GM19193 (cell line): ENCODE data around the gene GCNT3.

Experiments used
- POLR2A ChIP-seq: IDR thresholded peaks from 4 replicates; pipeline ENCODE4 v1.6.1; 2011; ENCODE audit not compliant: insufficient read depth, insufficient read length; ENCODE audit errors: extremely low read depth

The GCNT3 gene

GRCh38 chr15:59596640-59597039 lies 14.9 kb upstream of the GCNT3 start:
- TF ChIP-seq POLR2A, result no peak

GRCh38 chr15:59598461-59598860 lies 13.1 kb upstream of the GCNT3 start:
- TF ChIP-seq POLR2A, result no peak

- no peak for TF ChIP-seq POLR2A
These were observed 5.6 kb upstream of the GCNT3 start for GRCh38 chr15:59605994-59606393.

DNA sequence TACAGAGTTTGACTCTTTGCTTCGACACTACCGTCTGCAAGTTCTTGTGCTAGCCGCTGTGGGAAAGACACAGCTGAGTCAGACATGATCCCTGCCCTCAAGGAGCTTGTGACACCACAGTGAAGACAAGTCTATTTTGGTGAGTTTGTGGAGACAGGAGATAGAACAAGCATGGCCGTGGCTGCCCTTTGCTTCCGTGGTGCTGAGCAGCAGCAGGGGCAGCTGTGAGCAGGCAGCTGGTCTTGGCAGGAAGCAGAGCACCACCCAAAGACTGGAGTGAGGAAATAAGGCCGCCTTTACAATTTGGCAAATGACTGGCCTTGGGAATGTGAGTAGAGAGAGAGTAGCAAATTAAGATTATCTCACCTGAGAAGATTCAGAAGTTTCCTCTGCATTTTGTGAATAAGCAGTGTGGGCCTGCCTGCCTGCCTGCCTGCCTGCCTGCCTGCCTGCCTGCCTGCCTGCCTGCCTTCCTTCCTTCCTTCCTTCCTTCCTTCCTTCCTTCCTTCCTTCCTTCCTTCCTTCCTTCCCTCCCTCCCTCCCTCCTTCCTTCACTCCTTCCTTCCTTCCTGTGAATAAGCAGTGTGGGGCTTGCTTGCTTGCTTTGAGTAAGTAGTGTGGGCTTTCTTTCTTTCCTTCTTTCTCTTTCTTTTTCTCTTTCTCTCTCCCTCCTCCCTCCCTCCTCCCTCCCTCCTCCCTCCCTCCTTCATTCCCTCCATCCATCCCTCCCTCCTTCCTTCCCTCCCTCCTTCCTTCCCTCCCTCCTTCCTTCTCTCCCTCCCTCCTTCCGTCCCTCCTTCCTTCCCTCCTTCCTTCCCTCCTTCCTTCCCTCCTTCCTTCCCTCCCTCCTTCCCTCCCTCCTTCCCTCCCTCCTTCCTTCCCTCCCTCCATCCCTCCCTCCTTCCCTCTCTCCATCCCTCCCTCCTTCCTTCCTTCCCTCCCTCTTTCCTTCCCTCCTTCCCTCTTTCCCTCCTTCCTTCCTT lies 1.6 kb upstream of the GCNT3 start:
- no peak for TF ChIP-seq POLR2A

- no peak for TF ChIP-seq POLR2A
These were observed 2.6 kb downstream of the GCNT3 start for GRCh38 chr15:59614153-59614552.

DNA sequence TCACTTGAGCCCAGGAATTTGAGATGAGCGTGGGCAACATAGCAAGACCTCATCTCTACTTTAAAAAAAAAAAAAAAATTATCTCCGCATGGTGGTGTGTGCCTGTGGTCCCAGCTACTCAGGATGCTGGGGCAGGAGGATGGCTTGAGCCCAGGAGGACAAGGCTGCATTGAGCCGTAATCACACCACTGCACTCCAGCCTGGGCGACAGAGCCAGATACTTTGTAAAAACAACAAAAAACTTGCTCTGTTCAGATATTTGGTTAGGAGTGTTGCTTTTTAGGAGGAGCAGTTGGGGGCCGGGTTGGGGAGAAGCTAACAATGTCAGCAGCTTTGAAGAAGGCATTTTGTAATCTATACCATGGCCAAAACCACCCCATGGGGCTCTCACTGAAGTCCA lies 4.1 kb downstream of the GCNT3 start:
- TF ChIP-seq POLR2A, result no peak

- TF ChIP-seq POLR2A, result no peak
These were observed 4.8 kb downstream of the GCNT3 start for GRCh38 chr15:59616379-59616778.

DNA sequence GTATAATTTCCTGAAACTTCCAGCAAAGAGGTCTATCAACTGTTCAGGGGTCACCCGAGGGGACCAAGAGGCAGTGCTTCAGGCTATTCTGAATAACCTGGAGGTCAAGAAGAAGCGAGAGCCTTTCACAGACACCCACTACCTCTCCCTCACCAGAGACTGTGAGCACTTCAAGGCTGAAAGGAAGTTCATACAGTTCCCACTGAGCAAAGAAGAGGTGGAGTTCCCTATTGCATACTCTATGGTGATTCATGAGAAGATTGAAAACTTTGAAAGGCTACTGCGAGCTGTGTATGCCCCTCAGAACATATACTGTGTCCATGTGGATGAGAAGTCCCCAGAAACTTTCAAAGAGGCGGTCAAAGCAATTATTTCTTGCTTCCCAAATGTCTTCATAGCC lies 6.8 kb downstream of the GCNT3 start:
- no peak for TF ChIP-seq POLR2A

DNA sequence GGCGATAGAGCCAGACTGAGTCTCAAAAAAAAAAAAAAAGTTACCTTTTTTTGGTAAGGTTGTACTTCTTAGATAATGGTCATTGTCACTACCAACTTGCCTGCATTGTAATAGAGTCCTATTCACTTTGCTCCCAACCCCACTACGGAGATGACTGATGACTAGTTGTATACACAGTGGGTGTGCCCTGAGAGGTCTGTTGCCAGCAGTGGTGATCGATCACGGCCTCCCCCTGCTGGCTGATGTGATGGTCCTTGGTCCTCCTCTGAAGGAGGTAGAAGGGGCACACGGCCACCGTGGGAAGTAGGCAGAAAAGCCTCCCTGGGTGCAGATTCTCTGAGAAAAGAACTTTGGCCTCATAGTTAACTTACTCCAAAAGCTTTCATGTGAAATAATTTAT lies 10.7 kb downstream of the GCNT3 start:
- TF ChIP-seq POLR2A, result no peak

DNA sequence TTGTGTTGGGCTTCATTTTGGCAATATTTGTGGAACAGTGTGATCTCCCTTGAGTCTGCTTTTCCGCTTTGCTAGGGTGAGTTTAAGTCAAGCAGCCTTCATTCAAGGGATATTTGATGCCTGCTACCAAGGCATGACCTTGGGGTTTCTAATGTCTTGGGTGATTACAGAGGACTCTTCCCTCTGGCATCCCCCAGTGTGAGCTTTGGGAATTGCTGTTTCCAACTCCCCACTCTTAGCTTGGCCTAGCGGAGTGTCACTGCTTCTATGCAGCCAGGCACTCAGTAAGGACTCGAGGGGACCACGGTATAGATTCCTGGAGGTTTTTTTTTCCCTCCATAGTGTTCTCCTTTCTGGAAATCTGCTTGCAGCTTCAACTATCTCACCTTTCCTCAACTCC lies 21.1 kb downstream of the GCNT3 start:
- TF ChIP-seq POLR2A, result no peak

DNA sequence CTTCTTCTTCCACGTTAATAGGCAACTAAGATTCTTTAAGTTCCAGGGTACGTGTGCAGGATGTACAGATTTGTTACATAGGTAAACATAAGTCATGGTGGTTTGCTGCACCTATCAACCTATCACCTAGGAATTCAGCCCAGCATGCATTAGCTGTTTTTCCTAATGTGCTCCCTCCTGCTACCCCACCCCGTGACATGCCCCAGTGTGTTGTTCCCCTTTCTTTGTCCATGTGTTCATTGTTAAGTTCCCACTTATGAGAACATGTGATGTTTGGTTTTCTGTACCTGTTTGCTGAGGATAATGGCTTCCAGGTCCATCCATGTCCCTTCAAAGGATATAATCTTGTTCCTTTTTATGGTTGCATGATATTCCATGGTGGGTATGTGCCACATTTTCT lies 24.6 kb downstream of the GCNT3 start:
- no peak for TF ChIP-seq POLR2A

- TF ChIP-seq POLR2A, result no peak
These were observed 30.8 kb downstream of the GCNT3 start for GRCh38 chr15:59642351-59642750.

GRCh38 chr15:59644756-59645155 lies 33.2 kb downstream of the GCNT3 start:
- TF ChIP-seq POLR2A, result no peak

GRCh38 chr15:59646277-59646676 lies 34.7 kb downstream of the GCNT3 start:
- no peak for TF ChIP-seq POLR2A

DNA sequence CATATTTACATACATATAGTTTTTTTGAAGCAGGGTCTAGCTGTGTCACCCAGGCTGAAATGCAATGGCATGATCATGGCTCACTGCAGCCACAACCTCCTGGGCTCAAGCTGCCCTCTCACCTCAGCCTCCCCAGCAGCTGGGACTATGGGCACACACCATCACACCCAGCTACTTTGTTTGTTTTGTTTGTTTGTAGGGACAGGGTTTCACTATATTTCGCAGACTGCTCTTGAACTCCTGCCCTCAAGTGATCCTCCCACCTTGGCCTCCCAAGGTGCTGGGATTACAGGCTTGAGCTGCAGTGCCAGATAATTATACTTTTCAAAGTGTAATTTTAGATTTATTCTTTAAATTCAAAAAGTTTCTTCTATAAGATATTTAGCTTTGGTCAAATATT lies 35.5 kb downstream of the GCNT3 start:
- TF ChIP-seq POLR2A, result no peak

DNA sequence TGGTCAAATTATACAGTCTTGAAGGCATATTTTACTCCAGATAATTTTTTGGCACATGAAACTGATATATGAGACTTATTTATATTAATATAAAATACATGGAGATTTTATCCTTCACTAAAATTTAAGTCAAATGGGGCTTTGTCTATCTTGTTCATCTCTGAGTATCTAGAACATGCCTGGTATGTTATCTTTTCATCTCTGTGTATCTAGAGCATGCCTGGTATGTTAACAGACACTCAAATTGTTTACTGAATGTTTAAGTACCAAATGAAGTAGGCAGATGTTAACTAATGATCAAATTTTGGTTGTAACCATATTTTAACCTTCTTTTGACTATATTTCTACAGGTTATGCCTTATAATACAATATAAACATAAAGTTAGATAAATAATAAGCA lies 38.0 kb downstream of the GCNT3 start:
- TF ChIP-seq POLR2A, result no peak
